HG03064 (cell line): ENCODE results near the gene DLG2.
"Not testable (repeated sequence)": the region's sequence is repeated elsewhere in the genome, so short reads cannot be mapped to it uniquely, and the experiment has no call there.

Source experiments
- ATAC-seq: cut with Tn5 transposase; IDR thresholded peaks from one replicate; pipeline ENCODE4 v1.9.1; 2021; ENCODE audit warnings: low read depth; ENCODE audit not compliant: unreplicated experiment

The DLG2 gene

DNA sequence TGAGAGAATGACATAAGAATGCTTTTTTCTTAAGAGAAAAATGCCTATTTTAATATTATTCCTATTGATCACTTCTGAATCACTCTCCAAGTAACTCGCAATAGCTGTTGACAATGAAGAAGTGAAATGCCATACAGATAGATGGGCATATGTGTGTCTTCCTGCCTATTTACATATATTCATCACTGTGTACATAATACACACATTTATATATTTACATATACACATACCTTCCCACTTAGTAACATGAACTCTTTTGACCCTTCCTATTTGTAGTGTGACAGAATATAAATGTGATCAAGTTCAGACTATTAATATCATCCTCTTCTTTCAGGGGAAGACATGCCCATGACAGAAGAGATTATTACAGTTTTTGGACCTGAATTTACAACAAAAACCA, 756.7 kb downstream of the DLG2 start:
- no peak for ATAC-seq

DNA sequence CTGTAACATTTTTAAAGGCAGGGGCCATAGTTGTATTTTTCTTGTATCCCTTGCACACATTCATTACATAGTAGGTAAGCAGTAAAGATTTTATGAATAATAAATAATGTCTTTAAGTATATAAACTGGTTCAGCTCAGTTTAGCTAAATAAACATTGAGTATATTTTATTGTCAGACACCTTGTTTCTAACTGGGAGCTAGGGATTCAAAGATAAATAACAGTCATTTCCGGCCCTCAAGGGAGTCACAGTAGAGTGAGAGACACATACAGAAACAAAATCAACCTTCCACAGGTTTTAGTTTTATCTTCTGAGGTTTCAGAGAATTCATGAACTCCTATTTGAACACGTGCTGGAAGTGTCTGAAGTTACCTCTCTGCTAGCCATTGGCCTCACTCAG, 760.2 kb downstream of the DLG2 start:
- ATAC-seq = no peak

DNA sequence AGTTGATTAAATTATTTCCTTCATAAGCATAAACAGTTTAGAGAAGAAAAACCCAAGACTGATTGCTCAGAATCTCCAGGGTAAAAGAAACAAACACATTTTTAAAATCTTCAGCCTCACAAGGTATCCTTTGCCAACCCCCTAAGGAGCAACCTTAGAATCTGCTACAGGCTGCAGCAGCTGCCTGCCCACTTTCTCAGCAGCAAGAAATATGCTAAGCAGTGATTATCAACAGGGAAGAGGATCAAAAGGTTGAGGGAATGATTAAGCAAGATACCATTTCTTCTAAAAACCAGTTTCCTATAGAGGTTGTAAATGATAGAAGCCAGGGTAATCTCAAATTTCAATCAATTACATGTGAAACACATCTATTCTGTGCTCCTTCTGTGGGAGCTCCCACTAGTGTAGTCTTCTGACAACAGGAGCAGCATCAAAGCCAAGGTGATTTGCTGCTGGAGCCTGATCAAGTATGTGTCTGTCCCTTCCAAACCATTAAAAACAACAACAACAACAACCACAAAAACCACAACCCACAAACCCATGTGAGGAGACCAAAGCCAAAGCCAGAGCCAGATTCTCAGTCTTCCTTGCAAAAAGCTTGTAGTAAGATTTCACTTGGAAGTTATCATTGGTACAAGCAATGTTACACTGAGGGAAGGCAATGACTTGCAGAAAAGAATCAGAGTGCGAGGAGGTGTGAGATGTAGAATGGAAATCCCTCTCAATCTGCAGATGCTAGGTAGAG, 761.2 kb downstream of the DLG2 start:
- ATAC-seq = no peak

DNA sequence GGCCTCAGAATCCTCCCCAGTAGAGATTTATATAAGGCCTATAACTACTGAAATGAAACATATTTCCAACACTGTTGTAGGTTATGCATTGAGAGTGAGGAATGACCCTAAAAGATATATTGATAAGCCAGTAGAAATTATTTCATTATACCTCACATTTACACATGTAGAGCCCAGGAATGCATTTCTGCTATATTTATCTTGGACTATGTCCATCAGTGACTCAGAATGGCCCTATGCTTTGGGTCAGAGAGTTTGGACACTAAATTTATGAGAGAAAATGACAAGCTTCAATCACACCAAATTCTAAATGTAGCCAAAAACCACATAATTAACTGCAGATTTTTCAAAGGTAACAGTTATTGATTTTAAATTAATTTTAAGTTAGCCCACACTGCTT, 761.9 kb downstream of the DLG2 start:
- ATAC-seq = no peak

DNA sequence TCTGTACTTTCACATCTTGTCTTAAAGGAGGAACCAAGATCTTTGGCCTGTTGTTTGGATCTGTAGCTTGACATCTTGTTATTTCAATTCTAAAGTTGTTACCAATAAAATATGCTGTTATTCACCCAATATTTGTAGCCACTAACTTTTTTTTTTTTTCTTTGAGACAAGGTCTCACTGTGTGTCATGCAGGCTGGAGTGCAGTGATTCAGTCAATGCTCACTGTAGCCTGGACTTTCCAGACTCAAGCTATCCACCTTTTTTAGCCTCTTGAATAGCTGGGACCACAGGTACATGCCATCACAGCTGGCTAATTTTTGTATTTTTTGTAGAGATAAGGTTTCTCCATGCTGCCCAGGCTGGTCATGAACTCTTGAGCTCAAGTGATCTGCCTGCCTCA, 769.4 kb downstream of the DLG2 start:
- ATAC-seq = no peak

DNA sequence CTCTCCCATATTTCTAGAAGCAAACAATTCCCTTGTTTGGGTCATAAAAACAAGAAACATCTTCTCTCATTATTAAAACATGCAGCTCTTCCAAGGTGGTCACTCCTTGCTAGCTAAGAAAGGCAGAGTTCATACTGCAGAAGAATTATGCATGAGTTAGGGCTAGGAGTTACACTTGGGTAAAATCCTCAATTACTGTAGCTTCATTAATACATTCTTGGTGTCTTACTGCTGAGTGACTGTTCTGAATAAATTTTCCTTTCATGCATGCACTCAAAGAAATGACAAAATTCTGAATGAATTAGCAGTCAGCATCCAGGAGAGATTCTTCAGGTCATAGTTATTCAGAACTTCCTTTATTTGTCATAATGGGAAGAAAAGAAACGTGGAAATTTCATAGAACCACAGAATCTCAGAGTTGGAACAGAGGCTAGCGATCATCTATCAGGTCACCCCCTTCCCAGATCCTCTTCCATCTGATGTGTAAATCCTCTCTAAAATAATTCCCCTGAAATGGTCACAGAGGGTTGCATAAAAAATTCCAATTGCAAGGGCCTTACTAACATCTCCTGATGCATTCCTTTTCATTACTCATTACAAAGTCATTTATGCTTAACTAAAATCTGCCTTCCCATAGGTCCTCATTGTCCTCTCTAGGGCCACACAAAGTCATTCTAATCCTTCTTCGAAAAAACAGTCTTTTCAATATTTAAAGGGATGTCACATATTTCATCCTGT, 771.5 kb downstream of the DLG2 start:
- ATAC-seq = no peak

DNA sequence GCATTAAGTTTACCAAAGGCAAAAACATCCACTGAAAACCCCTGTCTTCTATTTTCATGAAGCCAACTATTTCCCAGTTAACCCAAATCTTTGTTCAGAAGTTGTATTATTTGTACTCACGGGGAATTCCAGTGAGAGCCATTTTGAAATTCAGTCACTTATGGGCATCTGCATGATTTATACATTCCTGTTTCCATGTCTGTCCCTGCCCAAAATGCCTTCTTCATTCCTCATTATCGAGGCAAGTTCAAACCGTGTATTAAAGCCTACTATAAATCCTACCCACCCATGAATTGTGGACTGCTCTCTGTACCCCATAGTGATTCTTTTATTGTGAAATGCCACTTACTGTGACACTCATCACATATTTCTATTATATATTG, 772.7 kb downstream of the DLG2 start:
- no peak for ATAC-seq

DNA sequence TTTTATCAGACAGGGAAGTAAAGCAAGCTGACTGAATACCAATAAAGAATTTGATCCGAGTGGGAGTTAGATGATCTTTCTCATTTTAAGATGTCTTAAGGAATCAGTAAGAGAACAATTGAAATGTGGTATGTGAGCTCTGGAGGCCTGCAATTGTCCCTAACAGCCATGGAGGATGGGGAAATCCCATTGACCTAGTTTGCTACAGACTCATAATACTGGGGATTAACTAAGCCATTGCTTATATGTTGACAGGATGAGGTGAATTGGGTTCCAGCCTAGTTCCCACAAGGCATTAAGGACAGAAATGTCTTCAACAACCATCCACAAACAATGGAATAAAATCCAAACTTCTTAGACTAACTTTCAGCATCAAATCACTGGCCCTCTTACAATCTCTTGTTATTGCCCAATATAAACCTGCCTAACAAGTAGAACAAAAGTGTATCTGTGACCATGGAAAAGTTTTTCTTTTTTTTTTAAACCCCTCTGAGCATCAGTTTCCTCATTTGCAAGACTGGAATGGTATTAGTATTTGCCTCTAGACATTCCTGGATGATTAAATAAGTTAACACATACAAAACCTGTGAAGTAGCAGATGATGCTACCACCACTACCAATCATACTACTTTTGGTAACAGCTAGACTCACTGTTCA, 773.2 kb downstream of the DLG2 start:
- no peak for ATAC-seq

DNA sequence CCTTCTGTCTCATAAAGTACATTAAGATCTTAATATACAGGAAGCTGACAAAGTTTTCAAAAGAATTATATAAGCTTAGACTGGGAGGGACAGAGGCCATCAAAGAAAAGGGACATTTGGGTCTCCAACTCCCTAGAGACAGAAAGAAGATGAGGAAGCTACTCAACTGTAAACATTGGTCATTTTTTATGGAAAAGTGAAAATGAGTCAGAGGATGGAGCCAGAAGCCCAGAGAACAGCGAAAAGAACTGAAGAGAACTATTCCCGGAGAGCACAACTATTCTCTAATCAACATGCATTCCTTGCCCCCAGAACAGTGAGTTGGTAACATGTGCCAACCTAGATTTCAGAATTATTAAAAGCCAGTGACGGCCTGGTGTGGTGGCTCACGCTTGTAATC, 779.3 kb downstream of the DLG2 start:
- no peak for ATAC-seq

DNA sequence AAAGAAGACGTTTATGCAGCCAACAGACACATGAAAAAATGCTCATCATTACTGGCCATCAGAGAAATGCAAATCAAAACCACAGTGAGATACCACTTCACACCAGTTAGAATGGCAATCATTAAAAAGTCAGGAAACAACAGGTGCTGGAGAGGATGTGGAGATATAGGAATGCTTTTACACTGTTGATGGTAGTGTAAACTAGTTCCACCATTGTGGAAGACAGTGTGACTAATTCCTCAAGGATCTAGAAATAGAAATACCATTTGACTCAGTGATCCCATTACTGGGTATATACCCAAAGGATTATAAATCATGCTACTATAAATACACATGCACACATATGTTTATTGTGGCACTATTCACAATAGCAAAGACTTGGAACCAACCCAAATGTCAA, 786.9 kb downstream of the DLG2 start:
- not testable (repeated sequence) for ATAC-seq

DNA sequence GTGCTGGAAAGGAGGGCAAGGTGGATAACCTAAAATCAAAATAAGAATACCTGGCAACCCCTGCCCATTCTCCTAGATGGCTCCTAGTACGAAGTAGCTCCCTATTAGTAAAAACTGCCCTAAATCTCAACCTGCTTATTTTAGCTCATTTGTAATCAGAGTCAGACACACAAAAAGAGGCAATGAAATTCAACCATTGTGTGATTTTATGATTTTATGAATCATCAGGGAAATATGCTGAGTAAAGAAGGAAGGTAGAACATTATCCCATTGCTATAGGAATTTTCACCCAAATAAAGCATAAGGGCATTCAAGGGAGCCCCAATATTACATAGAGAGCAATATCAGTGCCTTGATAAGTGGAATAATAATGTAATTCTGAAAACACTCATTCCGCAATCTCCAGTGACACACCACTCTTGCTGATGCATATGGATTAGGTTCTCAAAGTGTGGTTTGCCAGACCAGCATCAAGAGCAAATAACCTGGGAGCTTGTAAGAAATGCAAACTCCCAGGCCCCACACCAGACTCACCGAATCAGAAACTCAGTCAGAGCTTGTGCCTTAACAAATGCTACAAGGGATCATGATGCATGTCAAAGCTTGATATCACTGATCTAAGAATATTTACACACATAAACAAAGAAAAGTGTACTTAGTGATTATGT, 789.6 kb downstream of the DLG2 start:
- no peak for ATAC-seq

DNA sequence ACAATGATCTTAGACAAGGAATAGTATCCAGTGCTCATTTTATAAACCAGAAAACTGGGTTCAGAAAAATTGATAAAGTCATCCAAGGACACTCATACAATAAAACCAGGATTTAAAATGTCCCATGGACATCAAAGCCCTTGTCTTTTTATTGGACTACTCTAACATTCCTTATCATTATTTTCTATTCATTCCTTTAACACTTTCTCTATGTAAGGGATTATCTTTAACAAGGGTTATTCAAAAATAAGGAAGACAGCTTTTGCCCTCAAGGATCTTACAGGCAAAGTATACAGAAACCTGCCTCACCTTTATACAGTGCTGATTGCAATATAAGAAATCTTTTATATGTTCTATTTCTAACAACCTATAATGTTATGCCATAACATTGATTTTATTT, 790.8 kb downstream of the DLG2 start:
- no peak for ATAC-seq

DNA sequence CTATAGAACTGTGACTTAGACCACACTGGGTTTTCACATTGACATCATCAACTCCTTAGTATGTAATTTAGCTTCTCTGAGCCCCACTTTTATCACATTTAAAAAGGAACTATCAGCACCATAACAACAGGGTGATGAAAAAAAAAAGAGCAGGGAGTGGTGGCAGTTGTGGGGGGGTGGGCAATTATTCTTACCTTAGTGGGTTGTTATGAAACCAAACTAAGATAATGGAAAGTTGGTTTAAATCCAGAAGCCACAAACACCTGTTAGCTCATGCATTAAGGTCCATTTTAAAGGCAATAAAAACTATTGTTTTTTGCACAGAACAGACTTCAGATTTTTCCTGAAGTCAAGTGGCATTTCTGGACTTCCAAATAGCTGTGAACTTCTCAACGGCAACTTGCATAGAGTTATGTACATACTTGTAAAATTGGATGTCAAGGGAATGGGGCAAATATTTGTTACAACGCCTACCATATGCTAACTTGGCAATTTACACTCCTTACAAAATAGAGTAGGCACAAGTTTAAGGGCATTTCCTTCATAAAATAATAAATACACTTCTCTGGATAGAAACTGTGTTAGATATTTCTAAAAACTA, 793.6 kb downstream of the DLG2 start:
- no peak for ATAC-seq

DNA sequence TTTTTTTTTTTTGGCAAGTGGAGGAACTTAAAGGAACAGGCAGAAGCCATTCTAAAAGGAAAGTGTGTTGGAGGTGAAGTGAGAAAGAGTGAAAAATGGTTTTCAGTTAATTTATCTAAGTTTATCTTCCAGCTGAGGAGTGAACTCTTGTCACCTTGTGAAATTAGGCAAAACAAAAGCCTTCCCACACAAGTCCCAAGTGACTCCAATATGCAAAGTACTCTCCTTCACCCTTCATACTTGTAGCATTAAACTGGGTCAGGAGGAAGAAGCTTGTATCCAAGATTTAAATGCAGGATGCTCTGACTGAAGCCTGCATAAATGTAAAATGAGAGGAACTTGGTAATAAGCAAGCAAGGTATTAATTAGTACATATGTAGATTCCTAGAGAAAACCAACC, 796.8 kb downstream of the DLG2 start:
- no peak for ATAC-seq

DNA sequence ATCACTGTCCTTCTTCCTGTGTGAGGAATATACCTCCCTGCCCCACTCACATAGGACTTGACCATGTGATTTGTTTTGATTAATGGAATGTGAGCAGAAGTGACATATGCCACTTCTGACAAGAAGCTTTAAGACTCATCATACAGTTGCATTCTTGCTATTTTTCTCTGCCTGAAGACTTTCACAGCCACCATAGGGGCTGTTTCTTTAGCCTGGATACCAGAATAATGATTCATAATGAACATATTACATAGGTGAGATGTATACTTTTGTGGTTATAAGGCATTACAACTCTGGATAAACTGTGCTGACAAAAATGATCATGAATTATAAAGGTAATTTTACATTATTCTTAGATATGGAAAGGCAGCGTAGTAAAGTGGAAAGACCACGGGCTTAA, 798.0 kb downstream of the DLG2 start:
- no peak for ATAC-seq

DNA sequence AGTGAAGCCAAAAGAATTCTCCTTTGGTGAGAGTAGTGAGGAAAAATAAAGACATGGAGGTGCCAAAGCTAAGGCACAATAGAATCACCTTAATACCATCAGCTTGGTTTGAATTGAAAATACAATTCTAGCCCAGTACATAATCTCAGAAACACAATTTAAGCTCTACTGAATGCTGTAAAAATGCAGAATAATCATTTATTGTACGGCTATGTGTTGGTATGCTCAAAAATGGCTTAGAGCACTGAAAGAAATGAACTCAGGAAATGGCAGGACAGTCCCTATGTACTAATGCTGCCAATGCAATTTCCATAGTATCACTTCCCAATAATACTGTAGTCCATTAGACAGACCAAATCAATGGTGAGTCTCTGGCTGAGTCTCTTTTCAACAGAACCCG, 798.5 kb downstream of the DLG2 start:
- ATAC-seq = no peak

DNA sequence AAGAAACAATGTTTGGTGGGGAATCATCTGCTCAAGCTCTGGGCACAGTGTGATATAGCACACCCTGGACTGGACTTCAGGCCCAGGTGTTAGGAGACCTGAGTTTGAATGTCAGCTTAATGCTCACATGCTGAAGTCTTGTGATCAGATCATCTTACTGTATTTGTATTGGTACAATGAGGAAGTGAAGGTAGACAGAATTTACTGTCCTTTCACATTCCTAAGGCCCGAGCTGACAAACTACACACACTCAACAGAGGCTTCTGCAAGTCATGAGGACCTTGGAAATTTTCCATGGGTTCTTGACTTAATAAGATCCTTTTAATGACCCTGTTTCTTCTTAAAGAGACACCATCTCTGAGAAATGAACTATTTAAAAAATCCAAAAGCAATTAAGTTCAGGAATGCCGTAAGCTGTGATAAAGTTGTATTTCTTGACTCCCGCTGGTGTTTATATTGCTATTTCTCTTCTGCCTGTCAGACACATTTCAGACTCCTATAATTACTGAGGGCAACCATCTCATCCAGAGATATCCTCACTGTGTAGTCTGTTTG, 802.0 kb downstream of the DLG2 start:
- no peak for ATAC-seq

DNA sequence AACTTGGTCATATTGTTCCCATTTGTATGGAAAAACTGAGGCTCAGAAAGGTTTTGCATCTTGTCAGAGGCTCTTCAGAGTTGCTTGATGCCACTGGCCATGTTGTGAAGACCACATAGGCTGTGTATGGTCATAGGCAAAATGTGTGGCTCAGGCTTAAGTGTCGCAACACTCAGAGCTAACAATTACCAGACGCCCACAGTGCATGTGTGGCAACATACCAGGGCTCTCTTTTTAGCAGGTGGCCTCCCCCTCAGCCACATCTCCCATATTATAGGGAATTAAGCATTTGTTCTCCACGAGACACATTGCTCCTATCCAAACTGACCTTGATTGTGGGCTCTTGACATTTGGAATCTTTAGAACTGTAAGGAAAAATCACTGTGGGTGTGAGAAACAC, 802.5 kb downstream of the DLG2 start:
- no peak for ATAC-seq

DNA sequence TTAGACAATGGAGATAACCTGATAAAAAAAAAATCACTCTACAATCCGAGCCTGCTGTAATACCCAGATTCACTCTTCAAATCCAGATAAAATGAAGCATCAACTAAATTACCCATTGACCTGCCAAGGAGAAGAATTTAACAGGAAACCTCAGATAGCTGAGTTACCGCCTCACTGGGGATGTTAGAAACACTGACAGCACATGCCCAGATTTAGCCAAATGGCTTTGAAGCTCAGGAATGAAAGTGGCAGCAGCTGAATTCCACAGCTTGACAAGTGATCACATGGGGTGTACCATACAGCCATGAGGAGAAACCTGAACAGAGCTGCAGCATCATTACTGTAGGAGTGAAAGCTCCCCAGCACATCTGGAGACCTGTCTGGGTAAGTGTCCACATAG, 807.6 kb downstream of the DLG2 start:
- ATAC-seq = no peak

DNA sequence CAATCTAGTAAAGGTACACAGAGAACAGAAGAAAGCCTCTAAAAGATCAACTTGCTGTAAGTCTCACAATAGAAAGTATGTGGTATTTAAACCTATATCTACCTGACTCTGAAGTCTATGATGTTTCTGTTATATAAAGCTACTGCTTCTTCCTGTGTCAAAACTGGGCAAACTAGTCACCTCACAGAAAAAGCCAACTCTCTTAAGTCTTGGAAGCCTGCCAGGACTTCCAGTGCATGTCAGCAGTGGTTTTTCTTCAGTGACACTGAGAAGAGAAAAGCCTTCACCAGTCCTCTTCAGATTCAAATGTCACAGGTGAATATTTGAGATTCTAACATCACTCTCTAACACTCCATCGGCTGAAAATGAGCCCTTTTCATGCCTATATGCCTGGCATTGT, 808.0 kb downstream of the DLG2 start:
- ATAC-seq = no peak

DNA sequence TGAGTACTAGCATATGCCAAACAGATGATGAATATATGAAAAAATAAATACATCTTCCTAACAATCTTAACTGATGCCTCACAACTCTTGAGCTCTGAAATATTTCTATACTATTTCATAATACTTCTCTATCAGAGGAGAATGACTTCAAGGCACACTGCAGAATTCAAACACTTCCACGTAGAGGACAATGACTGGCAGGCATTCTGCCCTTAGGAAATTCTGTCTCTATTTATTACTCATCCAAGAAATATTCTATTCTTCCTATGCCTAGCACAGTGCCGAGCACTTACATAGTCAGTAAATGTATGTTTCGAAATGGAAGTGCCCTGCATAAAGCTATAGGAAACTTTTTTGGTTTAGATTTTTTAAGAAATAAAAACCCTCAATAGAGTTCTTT, 809.1 kb downstream of the DLG2 start:
- no peak for ATAC-seq
